Neural progenitor cell (in vitro differentiated cells): Measurements from ENCODE around the gene IDI2. TPM values are rescaled to one million over a fixed set of nuclear protein-coding genes. Genes with fewer than 3 reads are reported as not detected.

Experiments used
- DNase-seq: peaks from one replicate; pipeline ENCODE4 v3.0.0-alpha.2; 2016; ENCODE audit warnings: low spot score
- H2AFZ ChIP-seq: fragments of 200-600 bp; sonication (generic); replicated peaks from 2 replicates; pipeline ENCODE4 v1.6.1; 2016; ENCODE audit warnings: antibody characterized with exemption
- H3F3A ChIP-seq: fragments of 200-600 bp; sonication (generic); 2 replicates; pipeline ENCODE4 v1.6.1; 2016; ENCODE audit warnings: antibody characterized with exemption, low read depth
- H3K27ac ChIP-seq: fragments of 200-600 bp; sonication (generic); 2 replicates; pipeline ENCODE4 v1.5.1; 2016; ENCODE audit warnings: mild to moderate bottlenecking
- H3K27me3 ChIP-seq: fragments of 200-600 bp; sonication (generic); 2 replicates; pipeline ENCODE4 v1.6.1; 2016; ENCODE audit warnings: mild to moderate bottlenecking, moderate library complexity
- H3K36me3 ChIP-seq: fragments of 200-600 bp; sonication (generic); 2 replicates; pipeline ENCODE4 v1.5.1; 2016
- H3K4me1 ChIP-seq: fragments of 200-600 bp; sonication (generic); 2 replicates; pipeline ENCODE4 v1.6.1; 2016; ENCODE audit warnings: mixed run types
- H3K4me2 ChIP-seq: fragments of 200-600 bp; sonication (generic); 2 replicates; pipeline ENCODE4 v1.6.1; 2016
- H3K4me3 ChIP-seq: fragments of 200-600 bp; sonication (generic); 2 replicates; pipeline ENCODE4 v1.5.1; 2016
- H3K79me2 ChIP-seq: fragments of 200-600 bp; sonication (generic); 2 replicates; pipeline ENCODE4 v1.6.1; 2016; ENCODE audit warnings: low read depth
- H3K9ac ChIP-seq: fragments of 200-600 bp; sonication (generic); 2 replicates; pipeline ENCODE4 v1.6.1; 2016
- H3K9me3 ChIP-seq: fragments of 200-600 bp; sonication (generic); 2 replicates; pipeline ENCODE4 v1.5.1; 2016; ENCODE audit warnings: low read depth
- H4K20me1 ChIP-seq: fragments of 200-600 bp; sonication (generic); 2 replicates; pipeline ENCODE4 v1.6.1; 2016; ENCODE audit warnings: low read depth
- H3K27ac Mint-ChIP-seq: 3 replicates; pipeline ENCODE4 v1.8.0; 2021; ENCODE audit warnings: mixed read lengths
- H3K27me3 Mint-ChIP-seq: 2 replicates; pipeline ENCODE4 v1.8.0; 2022; ENCODE audit warnings: low read depth, mild to moderate bottlenecking, inconsistent platforms, moderate library complexity, mixed read lengths; ENCODE audit not compliant: insufficient read depth
- H3K36me3 Mint-ChIP-seq: 3 replicates; pipeline ENCODE4 v1.8.0; 2021; ENCODE audit warnings: mixed read lengths
- H3K4me1 Mint-ChIP-seq: 3 replicates; pipeline ENCODE4 v1.8.0; 2021; ENCODE audit warnings: mixed read lengths
- H3K4me3 Mint-ChIP-seq: 3 replicates; pipeline ENCODE4 v1.8.0; 2021; ENCODE audit warnings: mild to moderate bottlenecking, moderate library complexity, mixed read lengths
- H3K9me3 Mint-ChIP-seq: 3 replicates; pipeline ENCODE4 v1.8.0; 2020; ENCODE audit warnings: mixed read lengths
- CTCF ChIP-seq: fragments of 200-600 bp; sonication (generic); IDR thresholded peaks from 2 replicates; pipeline ENCODE4 v1.5.1; 2017; ENCODE audit warnings: antibody characterized with exemption, mild to moderate bottlenecking
- EZH2 ChIP-seq: fragments of 200-600 bp; sonication (generic); IDR thresholded peaks from 2 replicates; pipeline ENCODE4 v1.6.1; 2017; ENCODE audit warnings: antibody characterized with exemption, mild to moderate bottlenecking, moderate library complexity
- EZH2phosphoT487 ChIP-seq: fragments of 200-600 bp; sonication (generic); IDR thresholded peaks from 2 replicates; pipeline ENCODE4 v1.6.1; 2017; ENCODE audit warnings: antibody characterized with exemption
- total RNA-seq: library from RNA; depleted of rRNA; stranded (reverse); fragments of >200 nt; gene quantifications from 2 replicates; pipeline ENCODE4 v1.2.3, GENCODE V29; 2015; ENCODE audit warnings: low replicate concordance

The IDI2 gene
- total RNA-seq, 1 donor from 2014 or later, result not detected

GRCh38 chr10:1003884-1004670 lies 21.6 kb downstream of the IDI2 start:
- Histone ChIP-seq H3F3A (no peaks in the 10 kb centered on the region), H3K27ac (no peak overlapping the region), H3K4me2 (no peak overlapping the region), H3K27me3 (no peaks in the 10 kb centered on the region), H3K79me2 (peaks cover 29% of the 10 kb centered on the region), H3K4me1 (no peaks in the 10 kb centered on the region), H3K36me3 (peaks cover 23% of the 10 kb centered on the region), H3K9me3 (no peaks in the 10 kb centered on the region), H2AFZ (no peak overlapping the region), H3K4me3 (no peak overlapping the region), H3K9ac (no peak overlapping the region), H4K20me1 (peaks cover 12% of the 10 kb centered on the region)
- H3K36me3 Mint-ChIP-seq, result peaks cover 55% of the 10 kb centered on the region
- no peak for DNase-seq
- no peak overlapping the region for H3K4me3 Mint-ChIP-seq
- H3K27me3 Mint-ChIP-seq, result no peaks in the 10 kb centered on the region
- TF ChIP-seq CTCF (no peak), EZH2phosphoT487 (no peak), EZH2 (no peak)
- no peaks in the 10 kb centered on the region for H3K4me1 Mint-ChIP-seq
- H3K9me3 Mint-ChIP-seq, result peaks cover 21% of the 10 kb centered on the region
- H3K27ac Mint-ChIP-seq, result no peak overlapping the region

GRCh38 chr10:1002425-1003006 lies 23.1 kb downstream of the IDI2 start:
- Histone ChIP-seq H3K4me1 (no peaks in the 10 kb centered on the region), H3K79me2 (peaks cover 29% of the 10 kb centered on the region), H3K4me2 (no peak overlapping the region), H3K27me3 (no peaks in the 10 kb centered on the region), H3K4me3 (no peak overlapping the region), H4K20me1 (peaks cover 12% of the 10 kb centered on the region), H3K36me3 (peaks cover 30% of the 10 kb centered on the region), H3K9me3 (no peaks in the 10 kb centered on the region), H3K27ac (no peak overlapping the region), H3F3A (no peaks in the 10 kb centered on the region), H2AFZ (no peak overlapping the region), H3K9ac (no peak overlapping the region)
- Mint-ChIP-seq H3K4me1 (no peaks in the 10 kb centered on the region), H3K9me3 (peaks cover 21% of the 10 kb centered on the region), H3K27me3 (no peaks in the 10 kb centered on the region), H3K27ac (no peak overlapping the region), H3K36me3 (peaks cover 57% of the 10 kb centered on the region), H3K4me3 (no peak overlapping the region)
- DNase-seq, result no peak
- TF ChIP-seq EZH2 (no peak), EZH2phosphoT487 (no peak), CTCF (no peak)

- H3K36me3 ChIP-seq, result peaks cover 45% of the 10 kb centered on the region
These were observed 28.2 kb downstream of the IDI2 start for GRCh38 chr10:997266-998022.

More at GRCh38 chr10:997266-998022, 28.2 kb downstream of the IDI2 start:
- H3K9me3 ChIP-seq, result no peaks in the 10 kb centered on the region
- peaks cover 4% of the 10 kb centered on the region for H3K27me3 Mint-ChIP-seq
- H3K4me1 Mint-ChIP-seq, result no peaks in the 10 kb centered on the region
- no peak overlapping the region for H3K4me3 ChIP-seq
- no peak overlapping the region for H3K4me2 ChIP-seq
- no peak overlapping the region for H3K27ac ChIP-seq
- no peak overlapping the region for H3K4me3 Mint-ChIP-seq
- no peaks in the 10 kb centered on the region for H3K27me3 ChIP-seq
- peaks cover 16% of the 10 kb centered on the region for H3K9me3 Mint-ChIP-seq
- H3K27ac Mint-ChIP-seq, result no peak overlapping the region
- peaks cover 42% of the 10 kb centered on the region for H3K79me2 ChIP-seq
- H3K9ac ChIP-seq, result no peak overlapping the region
- peaks cover 3% of the 10 kb centered on the region for H4K20me1 ChIP-seq
- peaks cover 61% of the 10 kb centered on the region for H3K36me3 Mint-ChIP-seq
- H3K4me1 ChIP-seq, result no peaks in the 10 kb centered on the region
- TF ChIP-seq EZH2, result no peak
- H3F3A ChIP-seq, result no peaks in the 10 kb centered on the region
- DNase-seq, result no peak
- H2AFZ ChIP-seq, result no peak overlapping the region
